HepG2 (cell line): ENCODE data around the gene SLC38A2. TPM values are rescaled to one million over a fixed set of nuclear protein-coding genes. Genes with fewer than 3 reads are reported as not detected.
A peak's percentile ranks its signal among the peaks of the same experiment; 100 is the strongest.

Source experiments
- BORCS8-MEF2B ChIP-seq: sonication (generic); formaldehyde crosslinking; IDR thresholded peaks from 2 replicates; pipeline ENCODE4 v1.8.0; 2022; ENCODE audit warnings: mild to moderate bottlenecking, missing genetic modification reagents
- CHD4 ChIP-seq: fragments of 200-600 bp; sonication (generic); IDR thresholded peaks from 2 replicates; pipeline ENCODE4 v1.7.0; 2017; ENCODE audit warnings: mild to moderate bottlenecking, low read length, borderline replicate concordance
- ELF1 ChIP-seq: sonication (generic); formaldehyde crosslinking; IDR thresholded peaks from 2 replicates; pipeline ENCODE4 v1.4.0; 2020; ENCODE audit warnings: missing genetic modification reagents
- ELF3 ChIP-seq: IDR thresholded peaks from 2 replicates; pipeline ENCODE4 v1.6.1; 2016; ENCODE audit warnings: missing genetic modification reagents, missing compliant biosample characterization
- NCOA5 ChIP-seq: sonication (generic); formaldehyde crosslinking; IDR thresholded peaks from 2 replicates; pipeline ENCODE4 v1.4.0; 2020; ENCODE audit warnings: missing genetic modification reagents
- RFXAP ChIP-seq: sonication (generic); formaldehyde crosslinking; IDR thresholded peaks from 2 replicates; pipeline ENCODE4 v1.4.0; 2020; ENCODE audit warnings: missing genetic modification reagents, borderline replicate concordance
- SIX1 ChIP-seq: sonication (generic); formaldehyde crosslinking; IDR thresholded peaks from 2 replicates; pipeline ENCODE4 v1.4.0; 2020; ENCODE audit warnings: missing genetic modification reagents, borderline replicate concordance
- THYN1 ChIP-seq: sonication (generic); formaldehyde crosslinking; IDR thresholded peaks from 2 replicates; pipeline ENCODE4 v1.8.1; 2023; ENCODE audit warnings: low read depth, mild to moderate bottlenecking, moderate library complexity, missing genetic modification reagents, borderline replicate concordance
- TP53 ChIP-seq: sonication (generic); formaldehyde crosslinking; conservative IDR thresholded peaks from 2 replicates; pipeline ENCODE4 v1.4.0; 2020; ENCODE audit warnings: missing genetic modification reagents
- ZGPAT ChIP-seq: IDR thresholded peaks from 2 replicates; pipeline ENCODE4 v1.6.1; 2016; ENCODE audit warnings: mild to moderate bottlenecking
- ZNF335 ChIP-seq: sonication (generic); formaldehyde crosslinking; IDR thresholded peaks from 2 replicates; pipeline ENCODE4 v1.4.0; 2020; ENCODE audit warnings: missing genetic modification reagents
- ZNF468 ChIP-seq: sonication (generic); formaldehyde crosslinking; IDR thresholded peaks from 2 replicates; pipeline ENCODE4 v1.8.0; 2022; ENCODE audit warnings: mild to moderate bottlenecking, moderate library complexity, missing genetic modification reagents
- ZNF547 ChIP-seq: sonication (generic); formaldehyde crosslinking; IDR thresholded peaks from 2 replicates; pipeline ENCODE4 v1.5.1; 2020; ENCODE audit warnings: mild to moderate bottlenecking, missing genetic modification reagents
- ZNF567 ChIP-seq: sonication (generic); formaldehyde crosslinking; IDR thresholded peaks from 2 replicates; pipeline ENCODE4 v1.8.1; 2023; ENCODE audit warnings: mild to moderate bottlenecking, missing genetic modification reagents, borderline replicate concordance
- ZNF644 ChIP-seq: IDR thresholded peaks from 2 replicates; pipeline ENCODE4 v1.6.1; 2016; ENCODE audit warnings: low read depth
- ZNF879 ChIP-seq: sonication (generic); formaldehyde crosslinking; IDR thresholded peaks from 2 replicates; pipeline ENCODE4 v1.8.1; 2023; ENCODE audit warnings: missing genetic modification reagents
- ZNF883 ChIP-seq: sonication (generic); formaldehyde crosslinking; IDR thresholded peaks from 2 replicates; pipeline ENCODE4 v1.5.1; 2020; ENCODE audit warnings: mild to moderate bottlenecking, missing genetic modification reagents; ENCODE audit errors: not compliant biosample characterization
- polyA plus RNA-seq, 8 experiments: library from polyadenylated mRNA; depleted of rRNA in 3 of 8; stranded (reverse) in 7 of 8; unstranded in 1 of 8; fragments of >200 nt; fragmentation: Illumina TruSeq in 4 of 8; extraction: Trizol in 4 of 8; gene quantifications; 2 replicates each; pipeline versions ENCODE4 v1.2.1 to v1.2.3, GENCODE V29; 2011 to 2016; ENCODE audit warnings: low read depth in 4 of 8, missing spikeins in 1 of 8, mixed read lengths in 1 of 8; ENCODE audit not compliant: insufficient read depth in 1 of 8
- total RNA-seq, 5 experiments: library from RNA; depleted of rRNA; stranded (reverse); fragments of >200 nt; fragmentation: Illumina TruSeq; extraction: Trizol; gene quantifications; 2 replicates each; pipeline ENCODE4 v1.2.3, GENCODE V29; 2016; ENCODE audit warnings: low read depth in 1 of 5
- TF ChIP-seq, protein P1 (sequence below): IDR thresholded peaks from 2 replicates; pipeline ENCODE4 v1.4.0; 2020; ENCODE audit warnings: mild to moderate bottlenecking, missing genetic modification reagents
- TF ChIP-seq, protein P2 (sequence below): sonication (generic); formaldehyde crosslinking; IDR thresholded peaks from 2 replicates; pipeline ENCODE4 v1.8.1; 2023; ENCODE audit warnings: missing genetic modification reagents, inconsistent platforms, borderline replicate concordance
- TF ChIP-seq, protein P3 (sequence below), 2 experiments: IDR thresholded peaks; 2 replicates each; pipeline ENCODE4 v1.6.1; 2011 to 2012; ENCODE audit warnings: low read length in 2 of 2, borderline replicate concordance in 1 of 2, low read depth in 1 of 2, mild to moderate bottlenecking in 1 of 2, moderate library complexity in 1 of 2

The SLC38A2 gene
- total and polyA plus RNA-seq, 2 of the 13 experiments (the other 11 are each of a cell fraction or from before 2014, with no cell fraction given), result 368 to 880 TPM

GRCh38 chr12:46367351-46368029 is 5.1 kb downstream of the SLC38A2 start (continued):
- no peak for TF ChIP-seq ZNF883 (CRISPR knock-in tag)
- no peak for TF ChIP-seq ELF1 (CRISPR knock-in tag)
- no peak for TF ChIP-seq ZNF567
- TF ChIP-seq ZGPAT (CRISPR knock-in tag), result no peak
- TF ChIP-seq, protein P1, sequence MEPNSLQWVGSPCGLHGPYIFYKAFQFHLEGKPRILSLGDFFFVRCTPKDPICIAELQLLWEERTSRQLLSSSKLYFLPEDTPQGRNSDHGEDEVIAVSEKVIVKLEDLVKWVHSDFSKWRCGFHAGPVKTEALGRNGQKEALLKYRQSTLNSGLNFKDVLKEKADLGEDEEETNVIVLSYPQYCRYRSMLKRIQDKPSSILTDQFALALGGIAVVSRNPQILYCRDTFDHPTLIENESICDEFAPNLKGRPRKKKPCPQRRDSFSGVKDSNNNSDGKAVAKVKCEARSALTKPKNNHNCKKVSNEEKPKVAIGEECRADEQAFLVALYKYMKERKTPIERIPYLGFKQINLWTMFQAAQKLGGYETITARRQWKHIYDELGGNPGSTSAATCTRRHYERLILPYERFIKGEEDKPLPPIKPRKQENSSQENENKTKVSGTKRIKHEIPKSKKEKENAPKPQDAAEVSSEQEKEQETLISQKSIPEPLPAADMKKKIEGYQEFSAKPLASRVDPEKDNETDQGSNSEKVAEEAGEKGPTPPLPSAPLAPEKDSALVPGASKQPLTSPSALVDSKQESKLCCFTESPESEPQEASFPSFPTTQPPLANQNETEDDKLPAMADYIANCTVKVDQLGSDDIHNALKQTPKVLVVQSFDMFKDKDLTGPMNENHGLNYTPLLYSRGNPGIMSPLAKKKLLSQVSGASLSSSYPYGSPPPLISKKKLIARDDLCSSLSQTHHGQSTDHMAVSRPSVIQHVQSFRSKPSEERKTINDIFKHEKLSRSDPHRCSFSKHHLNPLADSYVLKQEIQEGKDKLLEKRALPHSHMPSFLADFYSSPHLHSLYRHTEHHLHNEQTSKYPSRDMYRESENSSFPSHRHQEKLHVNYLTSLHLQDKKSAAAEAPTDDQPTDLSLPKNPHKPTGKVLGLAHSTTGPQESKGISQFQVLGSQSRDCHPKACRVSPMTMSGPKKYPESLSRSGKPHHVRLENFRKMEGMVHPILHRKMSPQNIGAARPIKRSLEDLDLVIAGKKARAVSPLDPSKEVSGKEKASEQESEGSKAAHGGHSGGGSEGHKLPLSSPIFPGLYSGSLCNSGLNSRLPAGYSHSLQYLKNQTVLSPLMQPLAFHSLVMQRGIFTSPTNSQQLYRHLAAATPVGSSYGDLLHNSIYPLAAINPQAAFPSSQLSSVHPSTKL (CRISPR knock-in tag), result no peak
- TF ChIP-seq ZNF879 (CRISPR knock-in tag), result 0 out of 2 replicates have a peak, but pooled peaks have one; percentile 16
- no peak for TF ChIP-seq NCOA5 (CRISPR knock-in tag)
- TF ChIP-seq ELF3 (CRISPR knock-in tag), result no peak
- TF ChIP-seq TP53 (CRISPR knock-in tag), result no peak
- TF ChIP-seq, protein P2, sequence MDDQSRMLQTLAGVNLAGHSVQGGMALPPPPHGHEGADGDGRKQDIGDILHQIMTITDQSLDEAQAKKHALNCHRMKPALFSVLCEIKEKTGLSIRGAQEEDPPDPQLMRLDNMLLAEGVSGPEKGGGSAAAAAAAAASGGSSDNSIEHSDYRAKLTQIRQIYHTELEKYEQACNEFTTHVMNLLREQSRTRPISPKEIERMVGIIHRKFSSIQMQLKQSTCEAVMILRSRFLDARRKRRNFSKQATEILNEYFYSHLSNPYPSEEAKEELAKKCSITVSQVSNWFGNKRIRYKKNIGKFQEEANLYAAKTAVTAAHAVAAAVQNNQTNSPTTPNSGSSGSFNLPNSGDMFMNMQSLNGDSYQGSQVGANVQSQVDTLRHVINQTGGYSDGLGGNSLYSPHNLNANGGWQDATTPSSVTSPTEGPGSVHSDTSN, result no peak
- no peak for TF ChIP-seq THYN1 (CRISPR knock-in tag)
- no peak for TF ChIP-seq ZNF644
- TF ChIP-seq ZNF468 (CRISPR knock-in tag), result no peak
- 0 out of 2 replicates have a peak, but pooled peaks have one; percentile 11 for TF ChIP-seq SIX1 (CRISPR knock-in tag)
- TF ChIP-seq ZNF335 (CRISPR knock-in tag), result peak; percentile 17; the same call in 1 of the 2 replicates
- no peak for TF ChIP-seq RFXAP (CRISPR knock-in tag)
- TF ChIP-seq ZNF547, result no peak
- no peak for TF ChIP-seq CHD4
- TF ChIP-seq, protein P3, sequence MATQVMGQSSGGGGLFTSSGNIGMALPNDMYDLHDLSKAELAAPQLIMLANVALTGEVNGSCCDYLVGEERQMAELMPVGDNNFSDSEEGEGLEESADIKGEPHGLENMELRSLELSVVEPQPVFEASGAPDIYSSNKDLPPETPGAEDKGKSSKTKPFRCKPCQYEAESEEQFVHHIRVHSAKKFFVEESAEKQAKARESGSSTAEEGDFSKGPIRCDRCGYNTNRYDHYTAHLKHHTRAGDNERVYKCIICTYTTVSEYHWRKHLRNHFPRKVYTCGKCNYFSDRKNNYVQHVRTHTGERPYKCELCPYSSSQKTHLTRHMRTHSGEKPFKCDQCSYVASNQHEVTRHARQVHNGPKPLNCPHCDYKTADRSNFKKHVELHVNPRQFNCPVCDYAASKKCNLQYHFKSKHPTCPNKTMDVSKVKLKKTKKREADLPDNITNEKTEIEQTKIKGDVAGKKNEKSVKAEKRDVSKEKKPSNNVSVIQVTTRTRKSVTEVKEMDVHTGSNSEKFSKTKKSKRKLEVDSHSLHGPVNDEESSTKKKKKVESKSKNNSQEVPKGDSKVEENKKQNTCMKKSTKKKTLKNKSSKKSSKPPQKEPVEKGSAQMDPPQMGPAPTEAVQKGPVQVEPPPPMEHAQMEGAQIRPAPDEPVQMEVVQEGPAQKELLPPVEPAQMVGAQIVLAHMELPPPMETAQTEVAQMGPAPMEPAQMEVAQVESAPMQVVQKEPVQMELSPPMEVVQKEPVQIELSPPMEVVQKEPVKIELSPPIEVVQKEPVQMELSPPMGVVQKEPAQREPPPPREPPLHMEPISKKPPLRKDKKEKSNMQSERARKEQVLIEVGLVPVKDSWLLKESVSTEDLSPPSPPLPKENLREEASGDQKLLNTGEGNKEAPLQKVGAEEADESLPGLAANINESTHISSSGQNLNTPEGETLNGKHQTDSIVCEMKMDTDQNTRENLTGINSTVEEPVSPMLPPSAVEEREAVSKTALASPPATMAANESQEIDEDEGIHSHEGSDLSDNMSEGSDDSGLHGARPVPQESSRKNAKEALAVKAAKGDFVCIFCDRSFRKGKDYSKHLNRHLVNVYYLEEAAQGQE (IDR thresholded peaks at IDR 0.05; ENCODE audit: borderline replicate concordance in 1 of 2, low read depth in 1 of 2, low read length in 2 of 2), result 0 out of 4 replicates have a peak, but pooled peaks of 1 of the 2 experiments have one; percentile 4
- no peak for TF ChIP-seq BORCS8-MEF2B (CRISPR knock-in tag)
